MM.1S (cell line): ENCODE measurements around the gene NRAP.

Experiments used
- DNase-seq: peaks from one replicate; pipeline ENCODE4 v3.0.0-alpha.2; 2015
- H2AFZ ChIP-seq: fragments of 300-600 bp; sonication (generic); 2 replicates; pipeline ENCODE4 v1.6.0; 2016; ENCODE audit warnings: antibody characterized with exemption, low read length
- H3F3A ChIP-seq: fragments of 300-600 bp; sonication (generic); 2 replicates; pipeline ENCODE4 v1.6.1; 2016; ENCODE audit warnings: mild to moderate bottlenecking, antibody characterized with exemption, low read length, moderate library complexity, mixed read lengths; ENCODE audit not compliant: insufficient read depth
- H3K27ac ChIP-seq: fragments of 300-600 bp; sonication (generic); 2 replicates; pipeline ENCODE4 v1.5.1; 2016; ENCODE audit warnings: mild to moderate bottlenecking, low read length
- H3K27me3 ChIP-seq: fragments of 300-600 bp; sonication (generic); replicated peaks from 2 replicates; pipeline ENCODE4 v1.6.0; 2016; ENCODE audit warnings: low read length; ENCODE audit not compliant: insufficient read depth
- H3K36me3 ChIP-seq: fragments of 300-600 bp; sonication (generic); replicated peaks from 2 replicates; pipeline ENCODE4 v1.6.1; 2016; ENCODE audit warnings: mild to moderate bottlenecking, low read length, mixed read lengths; ENCODE audit not compliant: insufficient read depth
- H3K4me1 ChIP-seq: fragments of 300-600 bp; sonication (generic); 2 replicates; pipeline ENCODE4 v1.6.1; 2016; ENCODE audit warnings: low read length, mixed read lengths
- H3K4me2 ChIP-seq: fragments of 300-600 bp; sonication (generic); 2 replicates; pipeline ENCODE4 v1.6.0; 2016; ENCODE audit warnings: low read depth, low read length
- H3K4me3 ChIP-seq: fragments of 300-600 bp; sonication (generic); 2 replicates; pipeline ENCODE4 v1.5.1; 2016; ENCODE audit warnings: low read length, mixed read lengths
- H3K79me2 ChIP-seq: fragments of 300-600 bp; sonication (generic); 2 replicates; pipeline ENCODE4 v1.6.1; 2016; ENCODE audit warnings: mixed run types, low read length, mixed read lengths
- H3K9ac ChIP-seq: fragments of 300-600 bp; sonication (generic); 2 replicates; pipeline ENCODE4 v1.6.1; 2016; ENCODE audit warnings: low read length, mixed read lengths
- H3K9me2 ChIP-seq: fragments of 300-600 bp; sonication (generic); replicated peaks from 2 replicates; pipeline ENCODE4 v1.6.1; 2016; ENCODE audit warnings: mild to moderate bottlenecking, low read length, mixed read lengths; ENCODE audit not compliant: insufficient read depth
- H3K9me3 ChIP-seq: fragments of 300-600 bp; sonication (generic); replicated peaks from 2 replicates; pipeline ENCODE4 v1.6.1; 2016; ENCODE audit warnings: mild to moderate bottlenecking, low read length, mixed read lengths; ENCODE audit not compliant: insufficient read depth
- H4K20me1 ChIP-seq: fragments of 300-600 bp; sonication (generic); 2 replicates; pipeline ENCODE4 v1.6.1; 2016; ENCODE audit warnings: mild to moderate bottlenecking, low read length, moderate library complexity, mixed read lengths; ENCODE audit not compliant: insufficient read depth
- CTCF ChIP-seq: fragments of 300-600 bp; sonication (generic); IDR thresholded peaks from 2 replicates; pipeline ENCODE4 v1.5.1; 2016; ENCODE audit warnings: antibody characterized with exemption, low read length, mixed read lengths
- EZH2 ChIP-seq: fragments of 300-600 bp; sonication (generic); optimal IDR thresholded peaks from 2 replicates; pipeline ENCODE3; 2017; ENCODE audit warnings: low read depth, mild to moderate bottlenecking, antibody characterized with exemption, low read length, mixed read lengths
- EZH2phosphoT487 ChIP-seq: fragments of 300-600 bp; sonication (generic); IDR thresholded peaks from 2 replicates; pipeline ENCODE4 v1.6.1; 2018; ENCODE audit warnings: antibody characterized with exemption, low read length

Gene NRAP

DNA sequence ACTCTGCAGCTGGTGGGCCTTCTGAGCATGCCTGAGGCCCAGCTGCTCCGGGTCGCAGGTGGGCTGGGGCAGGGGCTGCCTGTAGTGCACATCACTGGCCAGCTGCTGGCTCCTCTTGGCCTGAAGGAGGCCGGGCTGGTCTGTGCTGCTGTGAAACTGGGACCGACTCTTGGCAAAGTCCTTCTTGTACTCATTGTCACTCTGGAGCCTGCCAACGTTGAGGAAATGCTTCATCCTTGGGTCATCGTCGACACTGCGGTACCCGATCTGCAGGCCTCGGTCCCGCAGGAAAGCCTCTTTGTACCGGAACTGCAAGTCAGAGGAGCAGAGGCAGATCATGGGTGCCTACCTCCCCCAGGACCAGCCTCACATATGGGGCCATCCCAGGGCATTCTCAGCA is 73.3 kb downstream of the NRAP start:
- H3K9ac ChIP-seq, result no peak overlapping the region
- H3K9me2 ChIP-seq, result no peaks in the 10 kb centered on the region
- TF ChIP-seq CTCF (no peak), EZH2phosphoT487 (no peak), EZH2 (no peak)

DNA sequence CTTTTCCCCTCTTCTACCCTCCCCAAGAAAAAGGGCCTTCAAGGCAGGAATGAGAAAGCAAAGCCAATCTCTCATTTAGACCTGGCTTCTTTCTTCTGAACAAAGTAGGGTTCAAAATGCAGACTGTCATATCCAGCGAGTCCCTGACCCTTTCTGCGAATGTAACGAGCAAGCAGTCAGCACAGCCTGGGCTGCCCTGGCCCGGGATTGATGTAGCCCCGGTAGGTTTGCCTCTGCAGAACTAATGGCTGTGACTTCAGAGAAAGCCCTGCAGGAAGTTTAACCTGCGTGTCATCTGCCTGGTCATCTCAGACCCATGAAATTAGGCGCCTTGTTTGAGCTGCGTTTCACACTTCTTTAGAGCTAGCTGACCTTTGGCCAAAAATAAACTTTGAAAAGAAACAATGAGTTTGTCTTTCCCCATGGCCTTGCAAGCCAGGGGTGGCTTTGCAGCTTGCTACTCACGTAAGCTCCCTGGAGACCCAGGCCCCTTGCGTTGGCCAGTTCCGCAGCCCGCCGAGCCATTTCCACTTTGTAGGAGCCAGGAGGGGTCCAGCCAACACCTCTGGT is 74.6 kb downstream of the NRAP start:
- no peak overlapping the region for H3K27ac ChIP-seq
- H3K79me2 ChIP-seq, result no peaks in the 10 kb centered on the region
- H3K4me2 ChIP-seq, result no peak overlapping the region
- no peaks in the 10 kb centered on the region for H3K36me3 ChIP-seq
- no peaks in the 10 kb centered on the region for H3K27me3 ChIP-seq
- no peaks in the 10 kb centered on the region for H3K9me3 ChIP-seq
- no peaks in the 10 kb centered on the region for H4K20me1 ChIP-seq
- no peak for DNase-seq
- no peaks in the 10 kb centered on the region for H3K9me2 ChIP-seq
- no peaks in the 10 kb centered on the region for H3K4me1 ChIP-seq
- H3K9ac ChIP-seq, result no peak overlapping the region
- no peak for TF ChIP-seq CTCF
- no peak for TF ChIP-seq EZH2phosphoT487
- TF ChIP-seq EZH2, result no peak
- H3F3A ChIP-seq, result no peaks in the 10 kb centered on the region
- no peak overlapping the region for H3K4me3 ChIP-seq
- no peak overlapping the region for H2AFZ ChIP-seq

More for the DNA sequence above, 73.3 kb downstream of the NRAP start:
- H3K4me1 ChIP-seq, result no peaks in the 10 kb centered on the region
- no peak overlapping the region for H2AFZ ChIP-seq
- no peaks in the 10 kb centered on the region for H3K36me3 ChIP-seq
- H3F3A ChIP-seq, result no peaks in the 10 kb centered on the region
- H3K27me3 ChIP-seq, result no peaks in the 10 kb centered on the region
- H4K20me1 ChIP-seq, result no peaks in the 10 kb centered on the region
- no peak overlapping the region for H3K4me2 ChIP-seq
- DNase-seq, result no peak
- H3K79me2 ChIP-seq, result no peaks in the 10 kb centered on the region
- no peak overlapping the region for H3K4me3 ChIP-seq
- no peaks in the 10 kb centered on the region for H3K9me3 ChIP-seq
- H3K27ac ChIP-seq, result no peak overlapping the region

DNA sequence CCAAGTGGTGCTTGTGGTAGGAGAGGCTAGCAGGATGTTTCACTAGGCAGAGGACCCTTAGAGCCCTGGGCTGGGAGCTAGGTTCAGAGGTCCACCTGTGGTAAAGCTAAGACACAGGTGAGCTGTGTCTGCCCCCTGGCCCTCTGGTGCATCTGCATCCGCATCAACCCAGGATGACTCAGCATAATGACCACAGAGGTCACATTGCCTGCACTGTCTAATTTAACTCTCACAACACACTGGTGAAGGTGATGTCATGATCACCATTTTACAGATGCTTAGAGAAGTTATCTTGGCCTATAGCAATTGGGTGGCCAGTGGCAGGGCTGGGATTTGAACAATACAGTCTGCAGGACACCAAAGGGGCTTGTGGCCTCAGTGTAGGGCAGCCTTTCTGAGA is 77.9 kb downstream of the NRAP start:
- Histone ChIP-seq H3K9me2 (no peaks in the 10 kb centered on the region), H3F3A (no peaks in the 10 kb centered on the region), H3K4me2 (no peak overlapping the region), H3K36me3 (no peaks in the 10 kb centered on the region), H2AFZ (no peak overlapping the region), H3K79me2 (no peaks in the 10 kb centered on the region), H3K9me3 (no peaks in the 10 kb centered on the region), H3K9ac (no peak overlapping the region), H3K4me1 (no peaks in the 10 kb centered on the region), H3K4me3 (no peak overlapping the region), H3K27ac (no peak overlapping the region), H3K27me3 (no peaks in the 10 kb centered on the region), H4K20me1 (no peaks in the 10 kb centered on the region)
- no peak for TF ChIP-seq CTCF
- TF ChIP-seq EZH2phosphoT487, result no peak
- TF ChIP-seq EZH2, result no peak
- DNase-seq, result no peak
